NCI-H2107 treated with DMSO at 0.1 percent for 48 hours (cell line): ENCODE results near the gene GSC2.

Experiments used
- DNase-seq: peaks from one replicate; lab custom pipeline; 2025; ENCODE audit not compliant: unreplicated experiment; lab: John Stamatoyannopoulos, UW

GSC2 gene

DNA sequence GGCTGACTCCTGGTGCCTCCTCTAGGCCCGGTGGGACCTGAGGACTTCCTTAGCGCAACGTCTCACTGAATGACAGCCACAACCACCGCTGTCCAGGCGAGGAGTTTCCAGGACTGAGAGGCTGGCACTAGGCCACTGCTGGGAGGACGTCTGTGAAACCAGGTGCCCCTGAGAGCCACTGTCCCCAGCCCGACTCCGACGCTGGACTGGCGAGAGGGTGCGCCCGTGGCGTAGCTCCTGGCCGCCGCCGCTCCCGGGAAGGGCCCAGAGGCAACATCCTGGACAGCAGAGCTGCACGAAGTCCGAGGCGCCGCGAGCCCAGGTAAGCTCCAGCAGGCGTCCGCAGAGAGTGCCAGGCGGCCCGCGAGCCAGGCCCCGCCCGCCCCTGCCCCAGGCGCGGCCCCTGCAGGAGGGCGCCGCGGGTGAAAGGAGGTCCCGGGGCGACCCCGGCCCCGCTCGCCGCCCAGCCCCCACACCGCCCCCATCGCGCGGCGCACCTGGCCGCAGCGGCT lies 28.4 kb downstream of the GSC2 start:
- DNase-seq, result no peak

DNA sequence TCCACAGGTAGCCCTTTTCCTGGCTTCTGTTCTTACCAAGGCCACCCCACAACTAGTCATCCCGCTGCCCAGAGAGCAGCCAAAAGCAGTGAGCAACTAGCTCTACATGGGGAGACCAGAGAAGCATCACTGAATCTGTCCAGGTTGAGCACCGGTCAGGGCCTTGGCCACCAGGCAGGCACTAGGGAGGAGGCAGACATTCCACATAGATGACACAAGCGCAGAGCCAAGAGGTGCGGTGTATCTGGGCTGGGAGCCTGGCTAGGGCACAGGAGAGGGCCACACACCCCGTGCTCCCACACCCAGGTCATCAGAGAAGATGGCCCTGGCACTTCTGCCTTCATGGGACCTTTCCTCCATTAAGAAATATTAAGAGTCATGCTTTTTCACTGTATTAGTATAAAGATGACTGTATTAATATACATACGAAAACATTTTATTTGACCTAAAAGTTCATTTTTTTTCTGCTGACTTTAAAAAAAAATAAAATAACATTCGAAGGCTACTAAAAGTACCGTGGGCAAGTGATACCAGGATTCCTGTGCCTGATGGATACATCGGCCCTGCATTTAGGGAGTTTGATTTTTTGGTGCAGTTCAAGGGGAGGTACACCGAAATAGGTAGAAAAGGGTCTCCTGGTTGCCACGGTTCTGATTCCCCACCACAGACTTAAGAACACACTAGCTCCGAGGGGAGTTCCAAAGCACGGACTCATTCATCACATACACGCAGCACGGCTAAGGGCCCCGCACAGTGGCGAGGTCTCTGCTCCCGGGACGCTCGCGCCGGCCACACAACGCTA lies 29.1 kb downstream of the GSC2 start:
- DNase-seq, result no peak

DNA sequence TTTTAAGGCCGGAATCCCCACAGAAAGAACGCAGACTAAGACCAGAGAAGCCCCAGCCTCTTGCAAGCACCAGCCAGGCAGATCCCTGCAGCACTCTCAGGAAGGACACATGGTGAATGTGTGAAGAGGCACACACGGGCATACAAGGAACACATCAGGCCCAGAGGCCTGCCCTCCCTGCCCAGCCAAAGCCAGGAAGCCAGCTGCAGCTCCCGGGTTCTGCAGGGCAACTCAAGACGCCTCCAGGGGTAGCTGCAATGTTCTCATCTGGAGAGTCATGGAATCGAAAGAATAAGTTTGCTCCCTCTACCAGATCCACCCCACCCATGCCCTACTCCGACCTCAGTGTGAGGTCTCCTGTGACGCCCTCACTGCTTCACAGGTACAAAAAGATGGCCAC lies 30.1 kb downstream of the GSC2 start:
- no peak for DNase-seq

DNA sequence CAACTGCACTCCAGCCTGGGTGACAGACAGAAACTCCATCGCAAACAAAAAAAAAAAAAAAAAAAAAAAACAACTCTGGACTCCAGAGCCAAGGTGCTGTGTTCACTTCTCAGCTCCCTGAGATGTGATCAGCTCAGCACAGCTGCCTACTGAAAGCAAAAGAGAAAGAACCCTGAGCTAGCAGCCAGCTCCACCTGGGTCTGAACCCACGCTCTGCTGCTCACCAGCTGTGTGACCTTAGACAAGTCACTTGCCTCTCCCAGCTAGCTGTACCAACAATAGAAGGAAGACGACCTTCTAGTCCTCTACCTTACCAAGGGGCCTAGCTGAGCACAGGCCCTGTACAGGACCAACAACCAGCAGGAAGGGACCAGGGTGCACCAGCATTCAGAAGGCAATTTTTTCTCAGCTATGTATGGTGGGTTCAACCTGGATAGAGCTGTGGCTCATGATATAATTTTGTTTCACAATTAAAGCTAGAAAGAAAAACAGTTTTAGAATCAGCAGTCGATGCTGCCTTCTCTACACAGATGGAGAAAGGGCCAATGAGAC lies 31.7 kb downstream of the GSC2 start:
- no peak for DNase-seq

DNA sequence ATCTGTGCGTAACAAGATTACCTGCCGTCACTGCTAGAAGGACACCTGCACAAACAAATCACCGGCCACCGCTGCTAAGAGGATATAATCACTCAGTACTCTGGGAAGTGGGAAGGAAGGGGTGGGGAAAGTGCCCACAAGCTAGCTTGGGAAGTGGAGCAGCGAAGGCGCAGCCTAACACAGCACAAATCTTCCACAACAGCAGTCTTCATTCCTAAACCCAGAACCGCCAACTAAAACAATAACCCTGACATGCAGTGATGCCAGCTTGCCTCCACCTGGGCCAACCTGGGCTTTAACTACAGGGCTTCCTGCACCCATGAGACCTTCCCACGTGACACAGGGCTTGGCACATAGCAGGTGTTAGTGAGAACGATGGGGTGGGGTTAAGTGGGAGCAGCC lies 33.0 kb downstream of the GSC2 start:
- peak; percentile 70 for DNase-seq

DNA sequence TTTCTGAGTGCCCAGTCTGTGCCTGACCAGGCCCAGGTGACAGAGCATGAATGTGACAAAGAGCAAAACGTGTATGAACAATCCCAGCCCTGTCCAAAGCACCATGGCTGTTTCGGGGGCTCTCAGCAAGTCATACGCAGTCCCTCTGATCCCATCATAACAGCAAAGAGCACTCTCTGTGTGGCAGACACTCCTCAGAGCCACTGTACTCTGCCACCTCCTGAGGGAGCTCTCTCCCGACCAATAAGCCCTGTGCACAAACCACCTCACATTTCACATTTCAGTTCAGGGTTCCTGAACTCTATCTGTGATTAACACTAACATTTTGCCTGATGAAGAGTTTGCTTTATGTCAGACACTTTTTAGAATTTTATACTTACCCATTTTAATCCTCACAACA lies 34.5 kb downstream of the GSC2 start:
- DNase-seq, result no peak

DNA sequence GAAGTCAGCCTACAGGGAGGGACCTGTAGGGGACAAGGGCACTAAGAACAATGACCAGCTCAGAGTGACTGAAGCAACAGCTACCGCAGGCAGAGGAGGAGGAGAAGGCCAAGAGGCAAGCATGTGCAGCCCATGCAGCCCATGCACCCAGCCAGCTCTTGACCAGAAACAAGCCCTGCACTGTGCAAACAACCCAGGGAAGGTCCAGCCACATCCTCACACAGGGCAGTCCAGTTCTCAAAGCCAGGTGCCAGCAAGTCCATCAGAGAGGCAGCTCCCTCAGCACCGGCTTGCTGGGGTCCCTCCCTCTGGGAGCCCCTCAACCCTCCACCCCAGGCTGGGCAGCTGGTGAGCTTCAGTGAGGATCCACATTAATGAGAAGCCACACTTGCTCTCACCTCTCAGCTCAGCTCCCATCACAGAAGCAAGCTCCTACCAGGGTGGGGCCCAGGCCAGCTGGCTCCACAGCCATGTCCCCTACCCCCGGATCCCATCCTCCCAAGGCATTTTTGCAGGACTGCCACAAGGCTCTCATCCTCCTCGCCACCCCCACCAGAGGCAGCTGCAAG lies 35.0 kb downstream of the GSC2 start:
- no peak for DNase-seq

DNA sequence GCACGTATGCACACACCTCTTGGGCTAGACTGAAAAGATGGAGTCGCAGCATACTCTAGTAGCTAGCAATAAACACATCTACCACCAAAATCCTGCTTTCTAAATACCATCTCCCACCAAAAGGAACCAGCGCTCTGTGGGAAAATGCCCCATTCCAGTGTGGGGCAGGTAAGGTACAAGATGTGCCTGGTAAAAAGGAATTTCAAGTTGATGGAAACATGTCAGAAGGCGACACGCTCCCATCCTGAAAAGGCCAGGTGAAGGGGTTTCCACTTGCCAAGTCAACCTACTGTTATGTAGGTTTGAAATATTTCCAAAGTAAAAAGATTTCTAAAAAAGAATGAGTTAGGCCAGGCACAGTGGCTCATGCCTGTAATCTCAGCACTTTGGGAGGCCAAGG lies 36.7 kb downstream of the GSC2 start:
- DNase-seq, result no peak

DNA sequence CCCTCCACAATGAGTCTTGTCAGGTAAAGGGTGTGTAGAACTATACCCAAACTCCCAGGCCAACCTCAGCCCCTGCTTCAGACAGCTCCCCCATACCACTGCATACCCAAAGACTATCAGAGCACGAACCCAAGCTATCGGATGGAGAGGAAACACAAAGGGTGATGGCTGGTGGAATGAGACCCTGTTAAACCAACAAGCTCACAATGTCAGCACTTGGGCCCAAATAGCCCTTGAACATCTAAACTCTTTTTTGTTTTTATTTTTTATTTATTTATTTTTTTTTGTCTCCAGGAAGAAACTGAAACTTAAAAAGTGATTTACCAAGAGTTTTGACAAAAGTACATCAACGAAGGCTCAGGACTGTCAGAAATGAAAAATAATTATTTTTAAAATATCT lies 38.5 kb downstream of the GSC2 start:
- no peak for DNase-seq

DNA sequence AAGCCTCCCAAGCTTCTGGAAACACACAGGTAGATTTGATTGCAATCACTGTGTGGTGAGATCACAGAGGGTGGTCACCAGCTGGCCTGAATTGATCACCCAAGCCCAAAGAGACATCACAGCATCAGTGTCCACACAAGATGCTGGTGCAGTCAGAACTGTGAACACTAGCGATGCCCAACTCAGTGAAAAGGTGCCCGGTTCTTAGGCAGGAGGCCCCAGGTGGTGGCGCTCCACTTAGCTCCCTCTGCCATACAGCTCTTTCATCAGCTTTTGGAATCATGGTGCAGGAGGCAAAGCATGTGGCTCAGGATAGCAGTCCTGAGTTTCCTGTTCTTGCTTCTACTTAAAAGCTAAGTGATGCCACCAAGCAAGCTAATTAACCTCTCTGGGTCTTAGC lies 39.0 kb downstream of the GSC2 start:
- DNase-seq, result peak; percentile 10

DNA sequence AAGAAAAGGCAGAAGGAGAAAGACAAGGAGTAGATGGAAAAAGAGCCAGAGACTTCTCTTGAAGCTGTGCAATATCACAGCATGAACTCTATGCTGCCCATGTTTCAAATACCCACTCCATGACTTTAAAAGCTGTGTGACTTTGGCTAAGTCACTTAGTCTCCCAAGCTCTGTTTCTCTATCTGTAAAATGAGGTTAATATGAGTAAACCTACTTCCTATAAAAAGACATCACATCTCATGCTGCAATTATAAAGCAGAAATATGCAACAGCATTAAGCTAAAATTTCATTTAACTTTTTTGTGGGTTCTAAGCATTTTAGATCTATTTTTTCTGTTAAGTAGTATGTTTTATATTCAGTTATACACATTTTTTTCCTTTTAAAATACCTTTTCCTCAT lies 39.4 kb downstream of the GSC2 start:
- no peak for DNase-seq

DNA sequence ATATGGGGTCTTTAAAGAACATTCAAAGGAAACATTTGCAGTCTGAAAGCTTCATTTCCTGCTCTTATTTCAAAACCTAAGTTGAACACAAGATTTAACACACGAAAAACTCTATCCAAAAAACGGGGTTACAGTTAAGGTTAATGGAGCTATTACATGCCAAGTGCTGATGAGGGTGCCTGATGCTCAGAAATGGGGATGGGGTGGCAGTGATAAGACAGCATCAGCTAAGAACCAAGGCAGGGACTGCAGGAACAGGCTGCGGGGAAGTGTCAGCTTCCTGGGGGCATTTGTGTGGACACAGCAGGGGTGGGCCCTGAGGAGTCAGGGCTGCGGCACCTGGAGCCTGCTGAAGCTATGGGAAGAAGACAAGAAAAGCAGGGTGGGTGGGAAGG lies 40.0 kb downstream of the GSC2 start:
- no peak for DNase-seq

DNA sequence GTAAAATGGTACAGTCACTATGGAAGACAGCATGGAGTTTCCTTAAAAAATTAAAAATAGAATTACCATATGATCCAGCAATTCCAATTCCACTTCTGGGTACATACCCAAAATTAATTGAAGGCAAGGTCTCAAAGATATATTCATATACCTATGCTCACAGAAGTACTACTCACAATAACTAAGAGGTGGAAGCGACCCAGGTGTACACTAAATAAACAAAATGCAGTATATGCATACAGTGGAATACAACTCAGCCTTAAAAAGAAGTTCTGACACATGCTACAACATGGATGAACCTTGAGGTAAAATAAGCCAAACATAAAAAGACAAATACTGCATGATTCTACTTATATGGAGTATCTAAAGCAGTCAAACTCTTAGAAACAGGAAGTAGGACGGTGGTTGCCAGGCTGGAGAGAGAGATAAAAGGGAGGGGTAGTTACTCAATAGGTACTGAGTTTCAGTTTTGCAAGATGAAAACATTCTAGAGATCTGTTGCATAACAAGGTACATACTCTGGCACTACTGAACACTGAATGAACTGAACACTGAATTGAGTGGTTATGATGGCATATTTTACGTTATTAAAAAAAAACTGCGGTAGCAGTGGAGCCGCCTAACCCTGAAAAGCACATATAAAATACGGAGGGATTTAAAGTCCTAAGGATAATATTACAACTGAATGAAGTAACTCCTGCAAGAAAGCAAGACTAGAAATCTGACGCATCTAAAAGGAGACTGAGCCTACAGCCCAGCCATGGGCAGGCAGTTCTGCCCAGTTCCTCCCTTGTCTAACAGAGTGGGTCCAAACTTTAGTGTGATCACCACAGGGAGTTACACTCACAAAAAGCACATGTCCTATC lies 40.7 kb downstream of the GSC2 start:
- DNase-seq, result peak; percentile 65

DNA sequence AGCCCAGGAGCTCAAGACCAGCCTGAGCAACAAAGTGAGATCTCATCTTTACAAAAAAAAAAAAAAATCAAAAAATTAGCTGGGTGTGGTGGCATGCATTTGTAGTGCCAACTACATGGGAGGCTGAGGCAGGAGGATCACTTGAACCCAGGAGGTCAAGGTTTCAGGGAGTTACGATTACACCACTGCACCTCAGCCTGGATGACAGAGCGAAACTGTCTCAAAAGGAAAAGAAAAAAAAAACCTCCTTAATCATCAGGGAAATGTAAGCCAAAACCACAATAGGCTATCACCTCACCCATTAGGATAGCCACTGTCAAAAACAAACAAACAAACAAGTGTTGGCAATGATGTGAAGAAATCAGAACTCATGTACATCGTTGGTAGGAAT lies 41.3 kb downstream of the GSC2 start:
- no peak for DNase-seq

DNA sequence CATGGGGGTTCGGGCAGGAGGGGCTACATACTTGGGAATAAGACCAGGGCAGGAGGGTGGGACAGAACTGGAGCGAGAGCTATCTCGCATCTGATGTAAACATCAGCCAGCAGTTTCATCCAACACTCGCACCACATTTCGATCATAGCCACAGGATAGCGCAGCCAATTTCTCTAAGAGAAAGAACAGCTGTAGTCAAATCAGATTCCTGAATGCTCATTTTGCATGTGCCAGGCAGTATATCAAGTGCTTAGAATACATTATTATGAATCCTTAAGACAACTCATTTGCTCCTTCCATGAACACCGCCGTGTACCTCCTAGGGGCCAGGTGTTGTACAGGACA lies 42.4 kb downstream of the GSC2 start:
- DNase-seq, result peak; percentile 80

DNA sequence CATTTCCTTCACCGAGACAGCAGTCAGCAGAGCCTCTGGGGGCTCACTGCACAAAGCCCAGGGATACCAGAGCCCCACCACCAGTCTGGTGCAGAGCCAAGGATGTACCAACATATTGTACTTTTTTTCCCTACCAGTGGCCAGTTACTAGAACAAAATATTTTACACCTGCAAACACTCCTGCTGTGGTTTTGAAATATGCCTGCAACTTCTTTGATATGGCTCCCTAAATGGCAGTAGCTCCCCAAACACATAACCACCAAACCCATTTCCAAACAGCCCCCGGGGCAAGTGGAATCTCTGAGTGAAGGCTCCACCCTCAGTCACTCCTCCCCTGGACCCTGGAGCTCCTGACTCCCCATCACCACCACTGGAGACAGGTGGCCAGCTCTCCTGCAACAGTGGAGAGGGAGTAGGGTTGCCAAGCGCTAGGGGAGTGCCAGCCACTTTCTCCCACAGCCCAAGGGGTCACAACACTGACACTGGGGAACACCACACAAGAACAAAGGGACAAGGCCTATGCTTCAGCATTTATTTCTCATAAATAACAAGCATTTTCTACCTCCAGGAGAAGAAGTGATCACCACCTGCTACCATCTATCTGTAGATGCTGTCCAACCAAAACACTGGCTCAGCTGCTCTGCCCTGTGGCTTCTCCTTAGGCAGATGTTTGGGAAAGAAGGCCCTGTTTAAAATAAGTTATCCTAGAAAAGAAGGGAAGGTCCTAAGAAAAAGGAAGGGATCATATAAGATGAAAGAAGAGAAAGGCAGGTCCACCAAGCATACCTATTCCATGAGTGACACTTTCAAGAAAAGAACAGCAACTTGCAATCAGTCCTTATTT lies 43.0 kb downstream of the GSC2 start:
- peak; percentile 47 for DNase-seq

DNA sequence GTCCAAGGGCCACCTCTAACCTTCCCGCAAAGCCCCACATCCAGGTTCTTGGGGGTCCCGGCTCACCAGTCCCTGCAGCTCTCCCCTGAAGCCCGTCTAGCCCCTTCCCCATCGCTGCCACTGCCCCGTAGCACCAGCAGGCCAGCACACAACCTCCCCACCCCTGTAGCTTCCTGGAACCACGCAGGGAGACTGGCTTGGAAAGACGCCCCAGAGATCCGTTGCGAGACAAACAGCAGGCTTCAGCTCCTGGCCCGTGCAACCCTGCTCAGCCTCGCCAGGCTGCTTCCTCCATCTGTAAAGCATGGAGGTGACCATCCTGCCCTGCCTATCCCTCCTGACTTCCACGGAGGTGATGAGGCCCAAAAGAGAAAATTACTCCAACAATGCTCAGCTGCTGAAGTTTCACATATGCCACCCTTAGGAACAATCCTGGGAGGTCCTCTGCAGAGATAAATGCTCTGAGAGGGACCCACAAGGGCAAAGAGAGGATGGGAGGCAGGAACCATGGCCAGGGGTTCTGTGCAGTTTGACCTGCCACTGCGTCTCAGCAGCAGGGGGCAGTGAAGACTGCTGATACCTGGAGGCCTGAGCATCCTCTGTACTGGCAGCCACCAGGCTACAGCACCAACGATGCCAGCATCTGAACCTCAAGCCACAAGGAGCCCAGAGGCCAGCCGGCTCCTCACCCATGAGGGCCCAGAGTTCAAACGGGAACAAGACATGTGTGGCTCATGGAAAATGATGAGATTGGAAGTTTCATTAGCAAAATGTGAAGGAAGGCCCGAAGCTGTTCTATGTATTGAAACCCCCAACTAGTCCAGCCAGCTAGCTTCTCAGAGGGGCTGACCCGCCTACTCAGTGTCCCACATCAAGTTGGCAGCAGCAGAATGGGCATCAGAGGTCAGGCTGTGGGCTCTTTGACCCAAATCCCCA lies 44.0 kb downstream of the GSC2 start:
- no peak for DNase-seq

DNA sequence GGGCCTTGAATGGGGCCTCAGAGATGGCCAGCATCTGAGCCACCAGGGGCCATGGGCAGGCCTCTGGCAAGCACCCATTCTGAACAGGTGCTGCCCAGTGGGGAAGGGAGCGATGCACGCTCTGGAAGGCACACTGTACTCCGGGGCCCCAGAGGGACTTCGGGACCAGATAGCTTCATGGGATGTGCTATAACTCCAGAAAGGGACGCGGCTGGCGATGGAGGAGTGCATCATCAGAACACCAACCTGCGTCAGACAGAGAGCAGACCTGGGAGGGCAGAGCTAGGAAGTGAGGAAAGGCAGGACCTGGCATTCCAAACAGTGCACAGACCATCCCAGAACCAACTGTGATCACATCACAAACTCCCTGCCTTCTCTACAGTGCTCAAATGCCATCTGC lies 44.6 kb downstream of the GSC2 start:
- DNase-seq, result no peak
